Measurements from ENCODE around the gene LIPE.

LIPE gene

DNA sequence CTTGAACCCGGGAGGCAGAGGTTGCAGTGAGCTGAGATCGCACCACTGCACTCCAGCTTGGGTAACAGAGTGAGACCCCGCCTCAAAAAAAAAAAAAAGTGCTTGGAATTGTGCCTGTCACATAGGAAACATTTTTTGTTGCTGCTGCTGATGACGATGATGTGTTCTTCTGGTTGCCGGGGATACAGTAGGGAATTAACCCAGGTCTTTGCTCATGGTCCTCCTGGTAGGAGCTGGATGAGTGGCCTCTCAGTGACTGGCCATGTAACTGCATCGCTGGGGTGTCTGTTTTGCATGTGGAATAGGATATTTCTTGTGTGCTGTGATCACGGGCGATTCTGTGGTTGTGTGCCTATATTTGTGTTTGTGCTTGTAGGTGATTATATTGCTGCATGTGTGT, 32.4 kb downstream of the LIPE start:
- DNase-seq (ENCODE audit: insufficient read length, low spot score) (no peak), FAIRE-seq (no peak)
- no peak for TF ChIP-seq CTCF (IDR thresholded peaks at IDR 0.05; ENCODE audit: insufficient read depth, missing control alignments)

- FAIRE-seq (no peak), DNase-seq (ENCODE audit: insufficient read length, low spot score) (no peak)
- TF ChIP-seq CTCF (IDR thresholded peaks at IDR 0.05; ENCODE audit: insufficient read depth, missing control alignments): no peak
Measured at GRCh38 chr19:42392165-42392564, 35.0 kb downstream of the LIPE start.

- DNase-seq (ENCODE audit: insufficient read length, low spot score): no peak
- TF ChIP-seq CTCF (IDR thresholded peaks at IDR 0.05; ENCODE audit: insufficient read depth, missing control alignments): no peak
- no peak for FAIRE-seq
Measured at GRCh38 chr19:42389899-42390298, 37.3 kb downstream of the LIPE start, which contains the start of gene CNFN. Gene CNFN, minus strand, starts transcription at chr19:42390297. Its CDS starts 1,260 bp downstream, at chr19:42389037.

GRCh38 chr19:42388851-42389489, 38.2 kb downstream of the LIPE start:
- FAIRE-seq: no peak
- DNase-seq (ENCODE audit: insufficient read length, low spot score): no peak
- TF ChIP-seq CTCF (IDR thresholded peaks at IDR 0.05; ENCODE audit: insufficient read depth, missing control alignments): no peak

DNA sequence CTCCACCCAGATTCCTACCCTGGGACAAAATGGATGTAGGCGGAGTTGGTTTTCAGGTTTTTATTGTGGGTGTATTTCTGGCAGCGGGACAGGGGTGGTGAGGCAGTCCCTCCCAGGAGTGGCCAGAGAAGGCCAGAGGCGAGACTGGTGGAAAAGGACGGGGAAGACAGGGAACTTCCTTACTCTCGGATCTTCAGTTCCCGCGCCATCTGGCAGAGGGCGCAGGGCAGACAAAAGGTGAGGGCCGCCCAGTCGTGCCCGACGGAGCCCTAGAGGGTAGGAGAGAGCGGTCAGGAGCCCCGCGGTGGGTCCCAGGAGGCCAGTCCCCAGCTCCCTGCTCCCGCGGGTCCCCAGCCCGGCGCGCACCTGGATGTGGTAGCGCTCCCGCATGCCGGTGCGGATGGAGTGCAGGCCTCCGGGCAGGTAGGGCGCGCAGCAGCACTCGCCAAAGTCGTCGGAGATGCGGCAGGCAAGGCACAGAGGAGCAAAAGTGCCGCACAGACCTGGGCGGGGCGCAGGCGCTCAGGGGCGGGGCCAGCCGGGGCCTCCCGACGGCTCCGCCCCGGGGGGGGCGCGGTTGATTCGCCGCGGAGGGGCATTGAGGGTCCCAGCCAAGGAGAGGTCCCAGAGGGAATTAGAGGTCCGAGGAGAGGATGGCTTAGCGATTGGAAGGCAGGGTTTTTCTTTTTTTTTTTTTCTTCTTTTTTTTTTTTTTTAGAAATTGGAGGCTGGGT, 40.0 kb downstream of the LIPE start:
- FAIRE-seq (no peak), DNase-seq (ENCODE audit: insufficient read length, low spot score) (peak; percentile 94)
- TF ChIP-seq CTCF (IDR thresholded peaks at IDR 0.05; ENCODE audit: insufficient read depth, missing control alignments): peak; percentile 41

DNA sequence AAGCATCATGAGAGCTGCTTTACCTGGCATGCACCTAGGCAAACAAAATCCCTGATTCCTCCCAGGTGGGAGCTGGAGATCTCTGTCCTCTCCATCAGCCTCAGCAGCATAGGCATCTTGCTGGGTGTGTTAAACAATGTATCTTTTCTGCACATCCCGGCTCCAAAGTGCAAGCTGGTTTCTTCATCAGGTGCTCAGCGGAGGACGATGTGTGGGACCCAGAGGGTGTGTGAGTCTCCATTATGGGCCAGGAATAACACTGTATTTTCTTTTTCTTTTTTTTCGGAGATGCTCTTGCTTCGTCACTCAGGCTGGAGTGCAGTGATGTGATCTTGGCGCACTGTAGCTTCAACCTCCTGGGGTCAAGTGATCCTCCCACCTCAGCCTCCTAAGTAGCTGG, 47.0 kb downstream of the LIPE start:
- DNase-seq (ENCODE audit: insufficient read length, low spot score) (no peak), FAIRE-seq (no peak)
- no peak for TF ChIP-seq CTCF (IDR thresholded peaks at IDR 0.05; ENCODE audit: insufficient read depth, missing control alignments)

Measured in D721Med (cell line).